NCI-H2227 treated with DMSO at 0.1 percent for 48 hours (cell line): ENCODE results near the gene RNF151.
"Not testable (repeated sequence)": the region's sequence is repeated elsewhere in the genome, so short reads cannot be mapped to it uniquely, and the experiment has no call there.

Source experiments
- DNase-seq: peaks from one replicate; lab custom pipeline; 2025; lab: John Stamatoyannopoulos, UW

Gene RNF151

GRCh38 chr16:1938910-1939309 lies 27.7 kb upstream of the RNF151 start:
- DNase-seq = no peak

GRCh38 chr16:1939833-1940232 lies 26.8 kb upstream of the RNF151 start:
- not testable (repeated sequence) for DNase-seq

GRCh38 chr16:1940273-1941161 lies 26.1 kb upstream of the RNF151 start:
- DNase-seq = no peak

- DNase-seq = no peak
These were observed 25.3 kb upstream of the RNF151 start for GRCh38 chr16:1941162-1942046.

- no peak for DNase-seq
These were observed 24.4 kb upstream of the RNF151 start for GRCh38 chr16:1942047-1942809.

- DNase-seq = peak; percentile 99
These were observed 23.6 kb upstream of the RNF151 start, which contains the start of gene MSRB1 for GRCh38 chr16:1942810-1943726. MSRB1 (minus strand) TSS chr16:1943199; CDS start chr16:1943156, 43 bp downstream.

- DNase-seq = no peak
These were observed 21.9 kb upstream of the RNF151 start for GRCh38 chr16:1944612-1945199.

GRCh38 chr16:1945559-1946391 lies 20.9 kb upstream of the RNF151 start:
- no peak for DNase-seq

- no peak for DNase-seq
These were observed 19.9 kb upstream of the RNF151 start for GRCh38 chr16:1946495-1947368.

- DNase-seq = no peak
These were observed 19.3 kb upstream of the RNF151 start for GRCh38 chr16:1947369-1947670.

- no peak for DNase-seq
These were observed 17.1 kb upstream of the RNF151 start for GRCh38 chr16:1949507-1949906.

- DNase-seq = no peak
These were observed 16.6 kb upstream of the RNF151 start for GRCh38 chr16:1950047-1950446.

- DNase-seq = no peak
These were observed 16.1 kb upstream of the RNF151 start for GRCh38 chr16:1950559-1950958.

- no peak for DNase-seq
These were observed 12.9 kb upstream of the RNF151 start for GRCh38 chr16:1953734-1954133.

GRCh38 chr16:1957434-1958142 lies 9.1 kb upstream of the RNF151 start:
- DNase-seq = not testable (repeated sequence)

GRCh38 chr16:1958143-1958491 lies 8.5 kb upstream of the RNF151 start:
- not testable (repeated sequence) for DNase-seq

GRCh38 chr16:1958715-1959268 lies 7.9 kb upstream of the RNF151 start:
- no peak for DNase-seq
